KG1 (cell line): ENCODE results near the gene ADAM22.

ENCODE experiments used
- DNase-seq: peaks from one replicate; lab custom pipeline; 2025; lab: John Stamatoyannopoulos, UW

Gene ADAM22

DNA sequence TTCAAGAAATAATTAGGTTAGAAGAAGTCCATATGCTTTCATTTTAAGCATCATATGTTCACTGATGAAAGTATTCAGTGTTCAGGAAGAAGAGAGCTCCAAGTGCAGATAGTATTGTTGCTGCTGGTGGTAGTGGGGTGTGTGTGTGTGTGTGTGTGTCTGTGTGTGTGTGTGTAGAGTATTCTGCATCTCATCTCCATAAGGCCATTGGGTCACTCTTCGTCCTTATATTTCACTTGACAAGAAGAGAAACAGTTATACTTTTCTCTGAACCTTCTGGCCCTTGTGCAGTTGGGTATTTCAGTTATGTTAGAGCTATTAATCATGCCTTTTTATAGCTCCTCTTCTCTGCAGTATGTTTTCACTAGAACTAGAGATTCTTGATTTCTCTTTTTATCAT is 26.2 kb downstream of the ADAM22 start:
- DNase-seq: no peak

DNA sequence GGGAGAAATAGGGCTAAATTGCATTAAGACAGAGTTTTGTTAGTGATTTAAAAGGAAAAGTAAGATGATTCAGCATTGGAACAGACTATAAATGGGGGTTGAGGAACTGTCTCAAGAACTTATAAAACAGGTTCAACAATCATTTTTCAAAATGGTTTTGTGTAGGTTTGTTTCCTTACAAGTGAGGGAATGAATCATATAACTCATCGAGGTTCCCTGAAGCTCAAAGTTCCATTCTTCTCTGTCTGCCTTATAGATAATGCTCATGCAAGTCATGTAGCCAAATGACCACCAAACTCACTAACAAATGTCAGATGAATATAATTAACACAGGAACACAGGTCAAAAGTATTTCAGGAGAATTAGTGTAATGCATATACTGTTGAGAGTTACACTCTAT is 27.7 kb downstream of the ADAM22 start:
- DNase-seq: no peak

DNA sequence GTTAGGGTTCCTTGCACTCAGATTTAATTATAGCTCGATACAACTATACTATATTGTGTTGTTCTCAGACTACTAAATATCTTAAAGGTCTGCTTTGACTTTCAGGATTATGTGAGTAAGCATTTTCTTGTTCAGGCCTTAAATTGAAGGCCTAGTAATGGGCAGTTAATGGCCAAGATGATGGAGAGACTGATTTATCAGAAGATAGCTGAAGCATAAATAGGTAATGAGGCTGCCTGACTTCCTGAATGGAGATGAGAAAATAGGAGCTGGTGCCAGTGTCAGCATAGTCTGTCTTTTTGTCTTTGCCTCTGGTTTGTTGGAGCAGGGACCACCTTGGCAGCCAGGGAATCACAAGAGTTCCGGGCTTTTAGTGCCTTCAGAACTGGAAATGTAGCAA is 32.2 kb downstream of the ADAM22 start:
- DNase-seq: no peak

DNA sequence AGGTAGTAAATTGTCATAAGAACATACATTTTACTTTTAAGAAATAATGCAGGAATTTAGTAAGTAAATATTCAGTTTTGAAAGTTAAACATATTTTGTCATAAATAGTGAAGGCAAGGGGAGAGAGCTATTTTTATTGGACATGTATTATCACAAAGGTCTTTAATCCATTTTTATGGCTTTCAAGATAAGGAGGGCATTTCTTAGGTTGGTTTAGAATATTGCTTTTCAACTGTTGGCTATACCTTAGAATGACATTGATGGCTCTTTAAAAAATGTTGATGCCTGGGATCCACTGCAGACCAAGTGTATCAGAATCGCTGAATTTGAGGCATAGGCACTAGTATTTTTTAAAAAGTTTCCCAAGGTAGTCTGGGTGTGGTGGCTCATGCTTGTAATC is 34.0 kb downstream of the ADAM22 start:
- no peak for DNase-seq

DNA sequence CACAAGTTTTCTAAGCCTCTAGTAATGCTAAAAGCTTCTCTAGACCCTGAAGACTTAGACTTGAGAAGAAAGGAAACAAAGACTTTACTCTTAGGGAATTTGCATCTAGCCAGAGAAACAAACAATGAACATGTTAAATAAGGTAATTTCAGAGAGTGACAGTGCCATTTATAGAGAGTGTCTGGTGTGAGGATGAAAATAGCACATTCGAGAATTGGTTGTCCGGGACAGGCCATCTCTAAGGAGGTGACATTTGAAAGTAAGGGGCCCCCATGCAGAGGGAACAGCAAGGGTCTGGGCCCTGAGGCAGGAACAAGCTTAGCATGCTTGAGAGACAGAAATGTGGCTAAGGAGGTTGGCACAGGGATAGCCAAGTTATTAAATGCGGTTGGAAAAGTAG is 48.1 kb downstream of the ADAM22 start:
- no peak for DNase-seq

DNA sequence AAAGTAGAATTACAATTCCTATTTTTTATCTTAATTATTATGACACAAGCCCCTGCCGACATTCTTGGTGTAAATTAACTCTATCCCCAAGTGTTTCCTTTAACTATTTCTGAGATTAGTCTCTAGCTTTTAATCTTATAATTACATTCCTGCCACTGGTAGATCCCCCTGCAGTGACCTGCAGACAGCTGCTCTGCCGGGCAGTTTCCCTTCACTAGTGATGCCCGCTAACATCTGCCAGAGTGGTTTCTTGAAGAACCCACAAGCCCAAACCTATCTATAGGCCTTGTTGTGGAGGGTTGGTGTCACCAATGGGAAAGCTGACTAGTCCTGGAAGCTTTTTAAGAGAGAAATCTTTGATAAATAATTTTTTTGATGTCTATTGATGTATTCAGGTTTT is 50.0 kb downstream of the ADAM22 start:
- DNase-seq: no peak

DNA sequence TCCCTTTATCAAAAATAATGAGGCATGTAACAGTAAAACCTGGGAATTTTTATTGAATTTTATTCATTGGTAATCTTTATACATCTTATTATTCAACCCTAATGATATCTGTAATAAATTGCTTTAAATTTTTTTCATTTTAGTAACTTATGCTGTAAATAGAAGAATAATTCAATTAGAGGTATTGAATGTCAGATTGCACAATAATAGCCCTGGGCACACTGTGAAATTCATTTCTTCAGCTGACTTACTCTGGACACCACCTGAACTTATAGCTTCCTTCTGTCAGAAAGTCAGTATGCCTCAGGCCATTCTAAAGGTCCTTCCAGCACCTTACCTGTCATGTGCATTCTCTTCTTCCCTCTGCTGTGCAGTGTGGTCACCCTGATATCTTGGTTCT is 59.2 kb downstream of the ADAM22 start:
- DNase-seq: no peak

DNA sequence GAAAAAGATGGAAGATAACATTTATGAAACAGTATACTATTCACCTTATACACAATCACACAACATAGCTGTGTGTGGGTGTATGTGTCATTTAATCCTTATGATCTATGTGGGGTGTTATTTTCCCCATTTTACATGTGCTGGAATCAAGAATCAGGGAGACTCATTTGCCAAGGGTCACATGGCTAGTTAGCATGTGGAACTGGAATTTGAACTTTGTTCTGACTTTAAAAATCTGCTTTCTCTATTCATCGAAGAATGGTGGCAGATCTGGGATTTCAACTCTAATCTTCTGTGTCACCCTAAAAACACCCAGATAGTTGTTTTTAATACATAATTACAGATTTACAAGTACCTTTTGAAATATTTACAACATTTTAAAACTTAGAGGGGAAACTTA is 65.2 kb downstream of the ADAM22 start:
- DNase-seq: no peak

DNA sequence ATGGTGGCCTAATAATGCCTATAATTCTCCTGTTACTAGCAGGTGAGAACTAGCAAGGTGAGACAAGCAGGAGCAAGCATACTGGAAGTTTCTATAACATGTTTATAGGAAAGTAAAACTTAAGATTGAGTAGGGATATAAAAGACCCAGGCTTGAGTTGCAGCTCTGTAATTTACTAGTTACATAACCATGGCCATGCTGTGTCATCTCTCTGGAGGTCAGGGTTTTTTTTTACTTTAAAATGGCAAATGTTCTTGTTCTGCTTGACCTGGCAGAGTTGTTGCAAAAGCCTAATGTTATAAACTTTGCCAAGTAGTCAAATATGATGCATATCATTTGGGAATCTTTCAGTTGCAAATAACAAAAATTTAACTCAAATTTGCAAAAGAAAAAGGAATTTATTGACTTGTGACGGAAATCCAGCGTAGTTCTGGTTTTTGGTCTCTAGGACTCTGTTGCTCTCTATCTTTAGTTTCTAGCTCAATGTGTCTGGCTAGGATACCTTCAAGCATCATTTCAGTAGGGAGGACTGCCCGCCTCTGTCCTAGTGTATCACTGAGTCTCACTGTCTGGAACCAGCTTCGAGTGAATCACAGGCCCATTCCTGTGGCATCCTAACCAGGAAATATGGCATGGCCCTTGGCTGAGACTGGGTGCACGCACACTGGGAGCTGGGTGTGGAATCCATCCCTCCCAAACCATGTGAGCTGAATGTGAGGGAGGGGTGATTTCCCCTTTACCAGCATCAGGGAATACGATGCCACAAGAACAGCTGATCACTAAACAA is 67.9 kb downstream of the ADAM22 start:
- no peak for DNase-seq

DNA sequence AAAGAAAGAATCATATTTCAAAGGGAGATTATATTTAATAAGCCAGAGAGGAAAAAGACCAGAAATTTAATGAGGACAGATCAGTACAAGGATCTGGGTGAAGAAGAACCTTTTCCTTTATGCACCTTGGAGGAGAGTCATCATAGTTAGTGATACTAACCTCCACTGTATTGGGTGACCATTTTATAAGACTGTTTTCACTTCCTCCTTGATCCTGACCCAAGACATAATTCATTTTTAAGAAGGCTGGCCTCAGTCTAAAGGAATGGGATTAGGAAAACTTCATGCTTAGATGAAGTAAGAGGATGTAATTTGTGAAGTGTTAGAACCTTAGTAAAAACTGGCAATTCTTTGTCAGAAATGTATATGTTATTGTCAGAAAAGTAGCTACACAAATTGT is 68.6 kb downstream of the ADAM22 start:
- DNase-seq: no peak

DNA sequence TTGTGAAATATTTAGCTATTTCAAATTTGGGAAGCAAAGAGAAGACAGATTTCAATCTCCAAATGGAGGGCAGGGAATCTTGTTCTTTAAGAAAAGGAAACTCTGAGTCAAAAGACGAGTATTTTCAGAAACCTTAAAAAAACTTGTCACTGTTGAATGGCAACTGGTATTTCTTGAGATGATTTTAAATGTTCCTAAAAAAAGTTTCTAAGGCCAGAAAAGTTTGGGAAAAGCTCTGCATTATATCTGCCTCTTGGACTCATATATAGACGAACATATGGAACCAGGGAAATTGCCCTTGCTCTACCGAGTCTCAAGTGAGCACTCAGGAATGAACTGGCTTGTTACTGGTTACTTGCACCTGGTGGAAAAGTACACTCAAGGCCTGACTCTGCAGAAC is 69.5 kb downstream of the ADAM22 start:
- no peak for DNase-seq

DNA sequence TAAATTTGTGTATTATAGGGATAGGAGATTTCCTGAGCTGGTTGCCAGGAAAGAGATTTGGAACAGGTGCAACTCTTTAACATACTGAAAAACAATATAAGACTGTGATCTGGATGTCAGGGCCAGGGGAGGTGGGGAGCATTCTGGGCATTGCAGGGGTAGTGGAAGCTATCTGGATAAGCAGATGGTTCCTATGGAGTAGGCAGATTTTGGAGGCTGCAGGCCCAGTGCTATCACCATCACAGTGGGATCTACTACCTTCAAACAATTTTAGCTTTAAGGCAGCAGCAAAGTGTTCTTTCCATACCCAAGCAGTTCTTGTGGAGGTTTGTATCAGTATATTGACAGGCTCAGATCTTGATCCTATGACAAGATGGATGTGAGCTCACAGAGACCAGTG is 71.1 kb downstream of the ADAM22 start:
- DNase-seq: no peak

DNA sequence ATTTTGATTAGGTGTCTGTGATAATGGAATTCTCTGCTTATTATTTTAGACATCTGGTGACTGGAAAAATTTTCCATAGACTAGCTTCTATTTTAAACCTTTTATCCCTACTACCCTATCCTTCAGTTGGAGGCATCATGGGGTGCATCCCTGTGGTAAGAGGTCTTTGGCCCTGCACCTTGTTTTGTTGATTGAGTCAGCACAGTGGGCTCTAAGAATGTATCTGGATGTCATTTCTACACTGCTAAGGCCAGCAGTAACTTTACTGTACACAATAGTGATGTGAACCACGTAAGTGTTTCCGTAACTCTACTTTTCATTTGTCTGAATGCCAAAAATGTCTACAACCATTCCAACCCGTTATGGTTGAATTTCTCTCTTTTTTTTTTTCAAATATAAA is 75.6 kb downstream of the ADAM22 start:
- no peak for DNase-seq

DNA sequence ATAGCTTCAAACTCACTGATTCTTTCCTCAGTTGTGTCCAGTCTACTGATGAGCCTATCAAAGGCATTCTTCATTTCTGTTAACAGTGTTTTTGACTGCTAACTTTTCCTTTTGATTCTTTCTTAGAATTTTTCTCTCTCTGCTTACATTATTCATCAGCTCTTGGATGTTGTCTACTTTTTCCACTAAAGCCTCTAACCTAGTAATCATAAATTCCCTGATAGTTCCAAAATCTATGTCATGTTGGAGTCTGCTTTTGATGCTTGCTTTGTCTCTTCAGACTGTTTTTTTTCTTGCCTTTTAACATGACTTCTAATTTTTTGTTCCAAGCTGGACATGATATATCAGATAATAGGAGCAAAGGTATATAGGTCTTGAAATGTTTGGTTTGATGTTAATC is 78.0 kb downstream of the ADAM22 start:
- DNase-seq: no peak

DNA sequence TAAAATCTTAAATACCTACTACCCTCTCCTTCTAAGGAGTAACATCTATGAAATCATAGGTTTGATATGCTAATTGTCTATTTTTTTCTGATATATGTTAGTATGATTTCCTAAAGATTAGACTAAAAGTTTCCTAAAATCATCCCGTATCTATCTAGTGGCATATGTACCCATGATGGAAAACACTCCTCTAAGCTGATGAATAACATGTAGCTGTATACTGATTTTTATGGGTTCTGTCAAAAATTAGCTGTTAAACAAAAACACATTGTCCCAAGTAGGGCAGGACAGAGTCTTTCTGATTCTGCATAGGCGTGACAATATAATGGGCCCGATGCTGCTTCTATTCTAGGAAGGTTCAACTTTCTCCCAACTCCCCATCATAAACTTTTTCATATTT is 79.9 kb downstream of the ADAM22 start:
- no peak for DNase-seq

DNA sequence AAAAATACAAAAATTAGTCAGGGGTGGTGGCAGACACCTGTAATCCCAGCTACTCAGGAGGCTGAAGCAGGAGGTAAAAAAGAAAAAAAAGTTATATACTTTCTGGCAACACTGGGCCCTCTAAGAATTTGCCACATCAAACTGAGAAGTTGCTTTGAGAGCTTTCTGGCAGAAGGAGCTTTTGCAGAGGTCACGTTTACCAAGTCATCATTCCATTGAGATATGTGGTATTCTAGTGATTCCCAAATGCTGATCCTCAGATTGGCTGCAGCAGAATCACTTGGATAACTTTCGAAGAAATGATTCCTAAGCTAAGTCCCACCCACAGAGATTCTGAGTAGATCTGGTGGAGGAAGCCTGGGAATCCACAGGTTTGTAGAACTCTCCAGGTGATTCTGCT is 80.5 kb downstream of the ADAM22 start:
- DNase-seq: no peak

DNA sequence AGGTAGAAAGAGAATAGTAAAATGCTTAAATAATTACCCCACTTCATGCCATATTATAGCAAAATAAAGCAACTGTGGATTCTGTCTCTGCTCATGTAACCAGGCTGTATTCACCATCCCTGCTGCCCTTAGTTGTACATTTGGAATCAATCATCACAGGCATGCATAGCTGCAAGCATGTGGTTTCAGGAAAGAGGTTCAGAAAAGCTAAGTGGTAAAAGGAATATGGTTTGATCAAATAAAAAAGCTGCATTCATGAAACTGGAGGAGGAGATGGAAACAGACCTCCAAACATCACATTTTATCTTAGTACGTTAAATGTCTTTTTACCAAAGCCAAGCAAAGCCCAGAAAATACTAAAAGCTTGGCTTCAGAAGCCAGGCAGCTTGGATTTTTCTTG is 81.3 kb downstream of the ADAM22 start:
- DNase-seq: no peak

DNA sequence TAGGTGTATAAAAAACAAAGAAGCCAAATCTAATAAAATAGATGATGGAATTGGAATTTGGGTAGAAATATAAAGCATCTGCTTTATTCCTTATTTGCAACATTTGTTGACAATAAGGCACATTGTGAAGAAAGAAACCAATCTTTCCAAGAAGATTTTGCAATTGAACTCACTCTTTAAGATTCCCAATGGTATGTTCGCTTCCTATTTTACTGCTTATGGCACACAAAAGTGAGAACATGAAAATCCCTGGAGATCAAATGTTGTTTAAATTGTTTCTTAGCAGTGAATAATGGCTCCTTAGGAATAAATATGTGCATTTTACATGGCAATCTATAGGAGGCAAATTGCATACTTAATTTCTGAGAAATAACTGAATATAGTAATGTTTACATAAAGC is 84.5 kb downstream of the ADAM22 start:
- DNase-seq: no peak

DNA sequence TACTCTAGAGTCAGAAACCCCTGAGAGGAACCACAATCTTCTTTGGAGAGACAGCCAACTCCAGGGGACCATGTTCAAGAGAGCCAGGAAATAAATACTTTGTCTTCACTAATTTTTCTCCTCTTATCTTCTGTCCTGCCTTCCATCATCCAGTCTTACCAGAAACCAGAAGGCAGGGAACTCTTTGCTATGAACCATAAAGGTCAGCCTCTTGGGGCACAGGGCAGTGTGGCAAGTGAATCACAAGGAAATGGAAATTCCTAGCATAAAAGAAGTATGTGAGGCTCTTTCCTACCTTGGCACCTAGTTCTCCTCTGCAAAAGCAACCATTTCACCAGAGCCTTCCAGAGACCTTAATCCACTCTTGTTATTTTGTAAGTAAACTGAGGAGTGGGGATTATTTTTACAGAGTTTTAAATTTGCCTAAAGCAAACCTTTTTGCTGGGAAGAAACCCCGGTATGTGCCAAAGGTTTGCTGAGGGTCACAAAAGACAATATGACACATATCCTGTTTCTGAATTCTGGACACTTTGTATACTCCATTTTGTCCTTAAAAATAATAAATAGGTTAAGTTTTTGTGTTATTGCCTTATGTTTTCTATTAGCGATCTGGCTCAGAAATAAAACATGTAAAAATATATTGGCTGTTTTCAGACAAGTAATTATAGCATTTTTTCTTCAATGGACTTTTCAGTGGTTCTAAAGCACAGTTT is 87.1 kb downstream of the ADAM22 start:
- no peak for DNase-seq

DNA sequence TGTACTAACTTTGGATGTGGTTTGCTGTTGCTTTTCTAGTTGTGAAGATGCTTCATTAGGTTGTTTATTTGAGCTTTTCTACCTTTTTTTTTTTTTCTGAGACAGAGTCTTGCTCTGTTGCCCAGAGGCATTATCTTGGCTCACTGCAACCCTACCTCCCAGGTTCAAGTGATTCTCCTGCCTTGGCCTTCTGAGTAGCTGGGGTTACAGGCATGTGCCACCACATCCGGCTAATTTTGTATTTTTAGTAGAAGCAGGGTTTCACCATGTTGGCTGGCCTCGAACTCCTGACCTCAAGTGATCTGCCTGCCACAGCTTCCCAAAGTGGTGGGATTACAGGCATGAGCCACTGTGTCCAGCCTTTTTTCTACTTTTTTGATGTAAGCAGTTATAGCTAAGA is 93.7 kb downstream of the ADAM22 start:
- no peak for DNase-seq

DNA sequence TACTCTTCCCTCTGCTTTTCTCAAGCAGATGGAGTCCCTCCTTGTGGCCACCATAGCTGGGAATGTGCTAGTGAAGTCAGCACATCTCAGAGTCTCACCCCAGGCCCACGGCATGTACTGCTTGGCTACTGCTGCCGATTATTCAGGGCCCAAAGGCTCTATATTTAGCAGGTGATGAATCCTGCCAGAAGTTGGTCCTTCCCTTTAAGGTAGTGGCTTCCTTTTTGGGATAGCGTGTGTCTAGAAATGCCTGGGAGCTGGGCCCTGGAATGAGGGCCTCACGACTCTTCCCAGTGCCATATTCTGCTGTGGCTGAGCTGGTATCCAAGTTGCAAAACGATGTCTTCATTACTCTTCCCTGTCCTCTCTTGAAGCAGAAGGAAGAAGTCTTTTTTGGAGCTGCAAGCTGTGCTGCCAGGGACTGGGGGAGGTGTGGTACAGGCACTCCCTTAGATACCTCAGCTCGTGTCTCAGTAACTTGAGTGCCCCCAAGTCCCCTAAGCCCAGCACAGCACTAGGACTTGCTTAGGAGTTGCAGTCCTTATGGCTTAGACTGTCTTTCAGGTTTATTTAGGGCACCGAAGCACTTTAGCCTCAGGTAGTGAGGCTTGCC is 100.1 kb downstream of the ADAM22 start:
- DNase-seq: no peak

DNA sequence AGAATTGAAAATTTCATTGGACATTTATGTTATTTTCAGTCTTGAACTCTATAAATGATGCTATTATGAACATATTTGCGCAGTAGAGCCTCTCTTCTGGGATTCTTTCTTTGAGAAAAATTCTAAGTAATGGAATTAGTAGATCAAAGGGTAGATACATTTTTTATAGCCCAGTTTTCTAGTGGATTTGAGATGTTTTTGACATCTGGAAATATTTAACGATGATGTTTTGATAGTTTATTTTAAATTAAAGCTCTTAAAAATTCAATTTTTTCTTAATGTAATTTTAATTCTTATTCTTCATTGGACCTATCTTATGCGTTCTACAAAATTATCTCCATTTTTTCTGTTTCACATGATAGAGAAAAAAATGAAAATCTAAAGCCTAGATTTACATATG is 103.0 kb downstream of the ADAM22 start:
- DNase-seq: no peak

DNA sequence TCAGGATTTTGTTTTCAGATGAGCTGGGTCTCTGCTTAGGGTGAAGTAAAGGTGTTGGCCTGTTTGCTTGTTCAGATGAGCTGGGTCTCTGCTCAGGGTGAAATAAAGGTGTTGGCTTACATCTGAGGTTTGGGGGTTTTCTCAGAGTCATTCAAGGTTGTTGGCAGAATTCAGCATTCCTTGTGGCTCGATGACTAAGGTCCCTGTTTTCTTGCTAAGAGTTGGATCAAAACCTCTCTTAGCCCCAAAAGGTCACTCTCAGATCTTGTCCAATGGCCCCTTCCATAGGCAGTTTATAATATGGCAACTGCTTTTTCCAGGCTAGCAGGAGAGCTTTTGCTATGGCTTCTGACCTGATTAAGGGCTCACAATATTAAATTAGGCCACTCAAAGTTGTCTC is 106.6 kb downstream of the ADAM22 start:
- DNase-seq: no peak

DNA sequence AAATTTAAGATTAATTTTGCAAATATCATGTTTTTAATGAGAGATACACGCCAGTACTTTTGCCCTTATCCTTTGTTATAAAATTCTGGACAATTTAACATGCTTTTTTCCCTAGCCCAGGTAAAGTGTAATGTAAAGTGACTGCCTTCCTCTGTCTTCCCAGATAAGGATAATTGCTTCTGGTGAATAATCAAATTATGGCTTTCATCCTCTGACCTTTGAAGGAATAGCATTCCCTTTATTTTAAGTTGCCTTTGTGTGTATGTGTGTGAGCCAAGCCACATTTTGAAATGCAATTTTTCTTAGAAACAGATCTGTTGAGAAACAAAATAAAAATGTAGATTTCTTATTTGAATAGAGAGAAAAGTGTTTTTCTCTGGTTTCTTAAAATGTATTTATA is 107.5 kb downstream of the ADAM22 start:
- no peak for DNase-seq
